GM13977 (cell line): ENCODE measurements around the gene HYCC2.

Experiments used
- DNase-seq: peaks from one replicate; pipeline ENCODE4 v3.0.0; 2012; ENCODE audit warnings: low spot score
- in situ Hi-C: fragments of 300-500 bp; cut with MboI; formaldehyde crosslinking; loops from one replicate; pipeline ENCODE4 v1.12.0; 2022; ENCODE audit warnings: low sequenced_read_pairs, low pct_unique_long_range_greater_than_20kb, mixed read lengths, inconsistent platforms; ENCODE audit not compliant: unreplicated experiment
- TF ChIP-seq, protein P1 (sequence below): IDR thresholded peaks from 2 replicates; pipeline ENCODE4 v1.5.1; 2012; ENCODE audit warnings: mild to moderate bottlenecking, control low read depth; ENCODE audit not compliant: insufficient read depth; ENCODE audit errors: extremely low read depth, missing control alignments

The HYCC2 gene

DNA sequence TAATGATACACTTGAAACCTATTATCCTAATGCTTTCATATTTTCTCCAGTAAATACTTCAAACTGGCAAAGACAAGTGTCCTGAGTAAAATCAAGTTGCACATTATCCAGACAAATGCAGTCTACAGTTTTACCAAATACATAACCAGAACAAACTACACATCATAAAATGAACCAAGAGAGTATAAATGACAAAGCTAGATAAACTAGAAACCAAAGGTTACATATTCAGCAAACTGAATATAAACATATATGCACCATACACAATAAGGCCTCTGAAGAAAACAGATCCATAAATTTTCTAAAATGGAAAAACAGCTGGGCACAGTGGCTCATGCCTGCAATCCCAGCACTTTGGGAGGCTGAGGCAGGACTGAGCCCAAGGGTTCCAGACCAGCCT is 47.0 kb downstream of the HYCC2 start:
- in situ Hi-C loops: no loop called here
- no peak for DNase-seq

DNA sequence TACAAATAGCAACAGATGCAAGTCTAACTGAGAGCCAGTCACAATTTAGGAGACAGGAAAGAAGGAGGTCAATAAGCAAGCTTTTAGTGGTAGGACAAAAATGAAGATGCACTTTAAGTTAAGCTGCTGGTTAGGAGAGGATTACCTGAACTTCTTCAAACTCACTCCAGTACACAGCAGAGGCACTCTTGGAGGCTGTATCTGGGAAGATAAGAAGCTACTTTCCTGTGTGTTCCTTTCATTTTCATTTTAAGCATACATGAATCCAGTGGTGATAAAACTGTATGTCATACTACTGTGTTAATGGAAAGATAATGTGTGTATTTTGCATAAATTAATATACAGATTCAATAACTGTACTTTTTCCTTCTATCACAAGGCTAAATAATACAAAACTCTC is 49.6 kb downstream of the HYCC2 start:
- in situ Hi-C loops: no loop called here
- no peak for DNase-seq
- TF ChIP-seq, protein P1, sequence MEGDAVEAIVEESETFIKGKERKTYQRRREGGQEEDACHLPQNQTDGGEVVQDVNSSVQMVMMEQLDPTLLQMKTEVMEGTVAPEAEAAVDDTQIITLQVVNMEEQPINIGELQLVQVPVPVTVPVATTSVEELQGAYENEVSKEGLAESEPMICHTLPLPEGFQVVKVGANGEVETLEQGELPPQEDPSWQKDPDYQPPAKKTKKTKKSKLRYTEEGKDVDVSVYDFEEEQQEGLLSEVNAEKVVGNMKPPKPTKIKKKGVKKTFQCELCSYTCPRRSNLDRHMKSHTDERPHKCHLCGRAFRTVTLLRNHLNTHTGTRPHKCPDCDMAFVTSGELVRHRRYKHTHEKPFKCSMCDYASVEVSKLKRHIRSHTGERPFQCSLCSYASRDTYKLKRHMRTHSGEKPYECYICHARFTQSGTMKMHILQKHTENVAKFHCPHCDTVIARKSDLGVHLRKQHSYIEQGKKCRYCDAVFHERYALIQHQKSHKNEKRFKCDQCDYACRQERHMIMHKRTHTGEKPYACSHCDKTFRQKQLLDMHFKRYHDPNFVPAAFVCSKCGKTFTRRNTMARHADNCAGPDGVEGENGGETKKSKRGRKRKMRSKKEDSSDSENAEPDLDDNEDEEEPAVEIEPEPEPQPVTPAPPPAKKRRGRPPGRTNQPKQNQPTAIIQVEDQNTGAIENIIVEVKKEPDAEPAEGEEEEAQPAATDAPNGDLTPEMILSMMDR: no peak

More for the DNA sequence above, 47.0 kb downstream of the HYCC2 start:
- TF ChIP-seq, protein P1: no peak
